Mammary epithelial cell (primary cell): ENCODE data around the gene PNPLA3.

Experiments used
- EZH2 ChIP-seq: IDR thresholded peaks from 2 replicates; pipeline ENCODE4 v1.6.1; 2012; ENCODE audit warnings: low read length, inconsistent platforms, borderline replicate concordance
- TF ChIP-seq, protein P1 (sequence below), 2 donors: IDR thresholded peaks in 1 of 2; conservative IDR thresholded peaks in 1 of 2; 2 replicates each; pipeline ENCODE4 v1.5.1; 2011 to 2012; ENCODE audit warnings: inconsistent platforms in 2 of 2, low read length in 2 of 2, mild to moderate bottlenecking in 2 of 2, control low read depth in 1 of 2, low read depth in 1 of 2; ENCODE audit not compliant: insufficient read depth in 1 of 2; ENCODE audit errors: extremely low read depth in 1 of 2

- TF ChIP-seq, protein P1, sequence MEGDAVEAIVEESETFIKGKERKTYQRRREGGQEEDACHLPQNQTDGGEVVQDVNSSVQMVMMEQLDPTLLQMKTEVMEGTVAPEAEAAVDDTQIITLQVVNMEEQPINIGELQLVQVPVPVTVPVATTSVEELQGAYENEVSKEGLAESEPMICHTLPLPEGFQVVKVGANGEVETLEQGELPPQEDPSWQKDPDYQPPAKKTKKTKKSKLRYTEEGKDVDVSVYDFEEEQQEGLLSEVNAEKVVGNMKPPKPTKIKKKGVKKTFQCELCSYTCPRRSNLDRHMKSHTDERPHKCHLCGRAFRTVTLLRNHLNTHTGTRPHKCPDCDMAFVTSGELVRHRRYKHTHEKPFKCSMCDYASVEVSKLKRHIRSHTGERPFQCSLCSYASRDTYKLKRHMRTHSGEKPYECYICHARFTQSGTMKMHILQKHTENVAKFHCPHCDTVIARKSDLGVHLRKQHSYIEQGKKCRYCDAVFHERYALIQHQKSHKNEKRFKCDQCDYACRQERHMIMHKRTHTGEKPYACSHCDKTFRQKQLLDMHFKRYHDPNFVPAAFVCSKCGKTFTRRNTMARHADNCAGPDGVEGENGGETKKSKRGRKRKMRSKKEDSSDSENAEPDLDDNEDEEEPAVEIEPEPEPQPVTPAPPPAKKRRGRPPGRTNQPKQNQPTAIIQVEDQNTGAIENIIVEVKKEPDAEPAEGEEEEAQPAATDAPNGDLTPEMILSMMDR (conservative IDR thresholded peaks at IDR 0.05 in 1 of 2, IDR thresholded peaks at IDR 0.05 in 1 of 2; ENCODE audit: extremely low read depth in 1 of 2, insufficient read depth in 1 of 2, low read depth in 1 of 2, low read length in 2 of 2), result peak in 1 of 2 donors; percentile 1
- TF ChIP-seq EZH2, result no peak
Observed at GRCh38 chr22:43946384-43946667, 22.7 kb downstream of the PNPLA3 start.
